GM12874 (cell line): Measurements from ENCODE around the gene PQBP1.

Source experiments
- TF ChIP-seq, protein P1 (sequence below): IDR thresholded peaks from 2 replicates; pipeline ENCODE4 v1.5.1; 2011; ENCODE audit warnings: low read depth, mild to moderate bottlenecking, control low read depth, low read length, moderate library complexity; ENCODE audit not compliant: insufficient read depth

The PQBP1 gene

DNA sequence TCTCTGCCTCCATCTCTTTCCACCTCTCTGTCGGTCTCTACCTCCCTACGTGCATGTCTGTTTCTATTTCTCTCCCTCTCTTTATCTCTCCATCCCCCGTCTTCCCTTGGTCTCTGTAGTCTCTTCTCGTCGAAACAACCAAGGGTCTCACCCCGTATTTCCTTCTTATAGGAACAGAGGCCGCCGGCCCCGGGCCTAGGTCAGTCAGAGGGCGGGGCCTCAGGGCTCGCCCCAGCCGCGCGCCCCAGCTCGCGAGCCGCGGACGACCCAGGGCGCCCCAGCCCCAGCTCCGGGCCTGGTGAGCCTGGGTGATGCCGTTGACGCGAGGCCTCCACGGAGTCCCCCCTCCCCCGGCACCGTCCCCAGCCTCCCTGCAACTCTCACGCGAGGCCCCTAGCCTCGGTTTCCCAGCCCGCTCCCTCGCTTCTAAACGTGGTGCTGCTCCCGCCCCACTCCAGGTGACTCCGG is 6.8 kb upstream of the PQBP1 start:
- TF ChIP-seq, protein P1, sequence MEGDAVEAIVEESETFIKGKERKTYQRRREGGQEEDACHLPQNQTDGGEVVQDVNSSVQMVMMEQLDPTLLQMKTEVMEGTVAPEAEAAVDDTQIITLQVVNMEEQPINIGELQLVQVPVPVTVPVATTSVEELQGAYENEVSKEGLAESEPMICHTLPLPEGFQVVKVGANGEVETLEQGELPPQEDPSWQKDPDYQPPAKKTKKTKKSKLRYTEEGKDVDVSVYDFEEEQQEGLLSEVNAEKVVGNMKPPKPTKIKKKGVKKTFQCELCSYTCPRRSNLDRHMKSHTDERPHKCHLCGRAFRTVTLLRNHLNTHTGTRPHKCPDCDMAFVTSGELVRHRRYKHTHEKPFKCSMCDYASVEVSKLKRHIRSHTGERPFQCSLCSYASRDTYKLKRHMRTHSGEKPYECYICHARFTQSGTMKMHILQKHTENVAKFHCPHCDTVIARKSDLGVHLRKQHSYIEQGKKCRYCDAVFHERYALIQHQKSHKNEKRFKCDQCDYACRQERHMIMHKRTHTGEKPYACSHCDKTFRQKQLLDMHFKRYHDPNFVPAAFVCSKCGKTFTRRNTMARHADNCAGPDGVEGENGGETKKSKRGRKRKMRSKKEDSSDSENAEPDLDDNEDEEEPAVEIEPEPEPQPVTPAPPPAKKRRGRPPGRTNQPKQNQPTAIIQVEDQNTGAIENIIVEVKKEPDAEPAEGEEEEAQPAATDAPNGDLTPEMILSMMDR, result no peak

DNA sequence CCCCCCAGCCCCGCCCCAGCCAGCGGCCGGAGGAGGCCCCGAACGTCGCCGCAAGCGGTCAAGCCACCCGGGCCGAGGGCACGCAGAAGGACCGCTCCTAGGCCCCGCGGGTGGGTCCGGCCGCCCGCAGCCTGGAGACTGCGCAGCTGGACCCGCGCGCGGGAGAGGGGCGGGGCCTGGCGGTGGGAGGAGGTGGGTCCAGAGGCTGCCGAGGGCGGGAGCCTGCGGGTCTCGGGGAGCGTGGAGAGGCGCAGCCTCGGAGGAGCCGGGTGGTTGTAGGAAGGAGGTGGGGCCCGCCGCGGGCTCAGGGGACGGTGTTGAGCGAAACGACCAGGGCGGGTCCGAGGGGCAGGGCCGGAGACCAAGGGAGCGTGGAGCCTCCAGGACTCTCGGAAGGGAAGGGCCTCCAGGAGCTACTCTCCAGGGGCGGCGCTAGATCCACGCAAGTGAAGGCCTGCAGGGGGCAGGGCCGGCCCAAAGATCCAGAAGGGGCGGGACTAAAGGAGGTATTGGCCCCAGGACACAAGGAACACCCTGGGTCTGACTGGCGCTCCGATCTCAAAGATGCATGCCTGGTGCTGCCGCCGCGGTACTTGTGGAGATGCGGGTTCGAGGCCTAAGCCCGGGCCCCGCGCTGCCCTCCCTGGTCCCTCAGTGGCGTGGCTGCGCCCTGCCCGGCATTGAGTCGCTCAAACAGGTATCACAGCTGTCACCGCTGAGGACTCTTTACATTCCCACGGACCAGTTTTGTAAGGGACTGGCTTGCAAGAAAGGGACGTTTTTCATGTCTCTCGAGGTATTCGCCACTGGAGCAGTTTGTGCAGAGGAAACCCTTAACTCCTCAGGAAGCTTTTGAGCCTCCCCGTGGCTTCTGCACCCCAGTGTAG is 6.1 kb upstream of the PQBP1 start:
- TF ChIP-seq, protein P1, result peak; percentile 38

DNA sequence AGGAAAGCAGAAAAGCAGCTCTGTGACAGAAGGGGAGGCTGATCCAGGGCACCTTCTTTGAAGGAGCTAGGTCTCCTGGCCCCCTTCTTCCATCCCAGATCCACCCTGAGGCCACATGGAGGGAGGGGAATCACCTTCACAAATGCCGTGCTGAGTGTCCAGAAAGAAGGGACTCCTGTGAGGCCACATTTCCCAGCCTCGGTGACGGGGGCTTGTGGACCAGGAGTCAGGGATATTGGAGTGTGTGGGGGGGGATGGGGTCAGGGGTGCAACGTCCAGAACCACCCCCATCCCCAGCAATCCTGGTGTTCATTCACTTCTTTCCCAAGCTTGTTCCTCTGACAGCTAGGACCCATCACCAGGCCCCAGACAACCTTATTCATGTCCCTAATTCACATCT is 4.8 kb upstream of the PQBP1 start:
- TF ChIP-seq, protein P1, result no peak

DNA sequence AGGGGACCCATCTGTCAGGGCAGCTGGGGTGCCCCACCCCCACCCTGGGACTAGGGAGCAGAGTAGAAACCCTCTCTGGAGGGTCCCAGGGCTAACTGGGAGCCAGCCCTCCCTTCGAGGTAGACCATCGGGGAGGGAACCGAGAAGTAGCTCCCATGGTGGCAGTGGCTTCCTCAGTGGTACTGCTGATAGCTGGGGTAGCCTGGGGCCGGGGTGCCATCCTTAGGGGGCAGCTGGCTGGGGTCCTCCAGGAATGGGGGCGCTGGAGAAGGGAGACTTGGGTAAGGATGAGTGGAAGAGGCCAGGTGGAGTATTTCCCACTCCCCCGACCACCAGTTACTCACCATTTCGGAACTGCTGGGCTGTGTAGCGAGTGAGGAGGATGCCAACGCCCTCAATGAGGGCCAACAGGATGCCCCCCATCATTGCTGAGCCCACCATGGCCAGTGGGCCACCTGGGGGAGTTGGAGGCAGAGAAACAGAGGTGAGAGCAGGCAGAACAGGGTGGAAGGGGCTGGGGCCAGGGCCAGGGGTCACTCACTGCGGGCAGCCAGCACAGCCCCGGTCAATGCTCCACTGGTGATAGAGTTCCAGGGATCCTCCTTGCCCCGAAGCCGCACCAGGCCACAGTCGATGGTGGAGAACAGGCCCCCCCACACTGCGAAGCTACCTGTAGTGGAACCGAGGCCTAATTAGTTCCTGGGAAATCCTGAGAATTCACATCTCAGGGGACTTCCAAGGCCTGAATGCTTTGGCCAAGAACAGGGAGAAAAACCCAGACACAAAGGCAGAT is 4.0 kb upstream of the PQBP1 start:
- TF ChIP-seq, protein P1, result no peak

DNA sequence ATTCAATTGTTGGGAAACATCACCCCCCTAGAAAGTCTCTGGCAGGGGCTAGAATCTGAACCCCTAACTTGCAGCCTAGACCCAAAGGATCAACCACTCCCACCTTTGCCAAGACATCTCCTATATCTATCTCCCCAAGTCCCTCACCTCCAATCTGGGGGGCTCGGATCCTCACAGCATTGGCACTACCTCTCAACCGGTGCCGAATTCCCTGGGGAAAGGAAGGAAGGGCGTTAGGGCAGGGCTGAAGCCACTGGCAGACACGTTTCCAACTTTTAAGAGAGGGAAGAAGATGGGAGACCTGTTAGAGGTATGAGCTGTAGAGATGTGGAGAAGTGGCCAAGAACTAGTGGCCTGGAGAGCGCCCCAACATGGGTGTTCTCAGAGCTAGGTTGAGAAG is 2.8 kb upstream of the PQBP1 start:
- TF ChIP-seq, protein P1, result no peak

DNA sequence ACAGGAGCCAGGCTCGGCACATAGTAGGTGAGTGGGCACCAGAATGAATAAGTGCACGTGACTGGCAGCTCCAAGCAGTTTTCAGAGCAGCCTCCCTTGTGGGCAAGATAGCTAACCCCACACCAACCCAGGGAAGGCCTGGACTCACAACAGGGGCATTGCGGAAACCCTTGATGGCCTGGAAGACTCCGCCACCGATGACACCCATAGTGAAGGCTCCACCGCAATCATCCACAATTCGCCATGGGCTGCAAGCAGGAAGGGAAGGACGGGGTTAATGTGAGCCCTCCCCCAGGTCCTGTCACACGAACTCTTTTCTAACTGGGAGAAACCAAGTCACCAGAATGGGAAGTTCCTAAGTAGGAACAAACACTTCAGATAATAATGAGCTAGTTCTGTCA is 1.1 kb upstream of the PQBP1 start:
- TF ChIP-seq, protein P1, result no peak

DNA sequence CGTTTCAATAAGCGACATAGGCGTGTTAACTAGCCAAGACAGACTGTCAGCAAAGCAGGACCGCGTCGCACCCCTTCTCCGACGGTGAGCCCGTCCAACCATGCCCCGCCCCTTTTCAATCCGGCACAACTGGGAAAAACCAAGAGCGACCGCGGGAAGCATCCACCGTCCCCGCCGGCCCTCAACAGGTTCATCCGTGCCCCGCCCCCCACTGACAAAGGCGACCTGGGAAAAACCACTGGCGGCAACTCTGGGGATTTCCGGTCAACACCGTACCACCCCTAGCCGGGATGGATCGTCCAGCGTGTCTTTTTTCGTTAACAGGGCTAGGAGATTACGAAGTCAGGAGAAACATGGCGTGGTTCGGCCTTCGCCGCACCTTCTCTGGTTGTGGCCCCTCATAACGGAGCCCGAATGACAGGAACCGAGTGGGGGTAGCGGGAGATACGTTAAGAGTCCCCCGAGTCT is 539 bp upstream of the PQBP1 start:
- TF ChIP-seq, protein P1, result no peak
